HG02798 (cell line): Measurements from ENCODE around the gene RINL.
A peak's percentile ranks its signal among the peaks of the same experiment; 100 is the strongest.

ENCODE experiments used
- ATAC-seq: cut with Tn5 transposase; IDR thresholded peaks from one replicate; pipeline ENCODE4 v1.9.1; 2021; ENCODE audit warnings: mild to moderate bottlenecking; ENCODE audit not compliant: unreplicated experiment, poor library complexity

The RINL gene, protein sequence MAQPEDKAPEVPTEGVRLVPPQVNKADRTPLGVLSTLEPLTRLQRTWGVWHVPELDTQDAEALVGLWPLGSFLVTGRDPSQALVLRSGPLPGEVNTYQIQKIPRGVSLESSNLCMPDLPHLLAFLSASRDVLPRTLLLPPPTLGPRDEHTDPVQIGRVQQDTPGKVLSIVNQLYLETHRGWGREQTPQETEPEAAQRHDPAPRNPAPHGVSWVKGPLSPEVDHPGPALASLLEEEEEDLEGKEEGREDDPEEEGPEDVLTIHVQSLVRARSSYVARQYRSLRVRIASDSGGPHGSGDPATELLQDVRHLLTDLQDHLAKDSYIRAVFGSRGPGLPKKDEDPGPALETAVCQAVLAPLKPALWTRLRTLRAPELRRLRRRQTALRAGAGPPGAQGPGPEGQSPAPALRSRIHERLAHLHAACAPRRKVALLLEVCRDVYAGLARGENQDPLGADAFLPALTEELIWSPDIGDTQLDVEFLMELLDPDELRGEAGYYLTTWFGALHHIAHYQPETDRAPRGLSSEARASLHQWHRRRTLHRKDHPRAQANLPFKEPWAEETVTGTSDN

DNA sequence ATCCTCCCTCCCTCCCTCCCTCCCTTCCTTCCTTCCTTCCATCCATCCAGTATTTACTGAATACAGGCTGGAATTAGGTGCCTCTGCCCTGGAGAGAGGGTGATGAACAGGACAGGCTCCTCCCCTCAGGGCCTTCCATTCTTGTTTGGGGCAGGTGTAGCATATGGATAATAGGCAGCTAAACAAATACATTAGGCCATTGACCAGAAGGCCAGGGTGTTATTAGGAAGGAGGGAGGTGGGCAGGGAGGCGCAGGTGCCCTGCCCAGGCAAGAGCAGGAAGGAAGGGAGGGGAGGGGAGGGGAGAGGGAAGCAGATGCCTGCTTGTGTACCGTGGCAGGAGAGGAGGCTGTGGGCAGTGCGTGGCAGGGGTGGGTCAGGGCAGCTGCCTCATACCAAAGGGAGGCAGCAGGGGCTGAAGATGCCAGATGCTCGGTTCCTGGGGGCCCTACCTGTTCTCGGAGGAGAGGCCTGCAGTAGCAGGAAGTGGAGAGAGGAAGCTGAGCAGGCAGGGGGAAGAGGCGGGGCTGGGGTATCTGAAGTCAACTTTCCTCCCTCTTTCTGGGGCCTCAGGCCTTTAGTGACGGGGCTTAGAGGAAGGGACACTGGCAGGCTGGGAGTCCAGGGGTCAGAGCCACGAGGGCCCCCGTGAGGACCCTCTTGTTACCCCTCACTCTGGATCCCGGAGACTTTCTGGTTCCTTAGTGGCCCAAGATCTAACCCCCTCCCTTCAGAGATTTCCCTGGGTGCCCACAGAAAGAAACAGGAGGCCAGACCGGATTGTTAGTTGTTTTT is at the start of gene RINL:
Gene RINL, minus strand, starts transcription at position 495 of the 794 bp plus-strand sequence. CDS start 1,533 bp downstream, outside the sequence.
- ATAC-seq = peak; percentile 51

DNA sequence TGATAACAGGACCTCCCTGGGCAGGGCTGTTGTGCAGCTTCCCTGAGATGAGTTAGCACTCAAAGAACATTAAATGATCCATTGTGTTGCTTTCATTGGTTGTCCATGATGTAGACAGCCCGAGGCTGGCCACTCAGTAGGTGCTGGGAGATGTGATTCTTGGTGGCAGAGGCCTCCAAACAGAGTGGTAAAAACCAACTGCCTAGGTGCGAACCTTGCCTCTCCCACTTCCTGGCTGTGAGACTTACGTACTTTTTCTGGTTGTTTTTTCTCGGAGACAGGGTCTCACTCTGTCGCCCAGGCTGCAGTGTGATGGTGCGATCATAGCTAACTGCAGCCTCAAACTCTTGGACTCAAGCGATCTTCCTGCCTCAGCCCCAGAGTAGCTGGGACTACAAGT is 46.3 kb upstream of the RINL start:
- ATAC-seq = no peak

DNA sequence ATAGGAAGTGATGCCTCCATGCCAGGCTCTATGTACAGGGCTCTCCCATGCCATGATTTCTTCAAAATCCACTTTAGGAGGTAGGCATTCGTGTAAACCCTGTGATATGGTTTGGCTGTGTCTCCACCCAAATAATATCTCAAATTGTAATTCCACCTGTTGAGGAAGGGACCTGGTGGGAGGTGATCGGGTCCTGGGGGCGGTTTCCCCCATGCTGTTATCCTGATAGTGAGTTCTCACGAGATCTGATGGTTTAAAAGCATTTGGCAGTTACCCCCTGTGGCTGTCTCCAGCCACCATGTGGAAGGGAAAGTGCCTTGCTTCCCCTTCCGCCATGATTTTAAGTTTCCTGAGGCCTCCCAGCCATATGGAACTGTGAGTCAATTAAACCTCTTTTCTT is 44.4 kb upstream of the RINL start:
- no peak for ATAC-seq

DNA sequence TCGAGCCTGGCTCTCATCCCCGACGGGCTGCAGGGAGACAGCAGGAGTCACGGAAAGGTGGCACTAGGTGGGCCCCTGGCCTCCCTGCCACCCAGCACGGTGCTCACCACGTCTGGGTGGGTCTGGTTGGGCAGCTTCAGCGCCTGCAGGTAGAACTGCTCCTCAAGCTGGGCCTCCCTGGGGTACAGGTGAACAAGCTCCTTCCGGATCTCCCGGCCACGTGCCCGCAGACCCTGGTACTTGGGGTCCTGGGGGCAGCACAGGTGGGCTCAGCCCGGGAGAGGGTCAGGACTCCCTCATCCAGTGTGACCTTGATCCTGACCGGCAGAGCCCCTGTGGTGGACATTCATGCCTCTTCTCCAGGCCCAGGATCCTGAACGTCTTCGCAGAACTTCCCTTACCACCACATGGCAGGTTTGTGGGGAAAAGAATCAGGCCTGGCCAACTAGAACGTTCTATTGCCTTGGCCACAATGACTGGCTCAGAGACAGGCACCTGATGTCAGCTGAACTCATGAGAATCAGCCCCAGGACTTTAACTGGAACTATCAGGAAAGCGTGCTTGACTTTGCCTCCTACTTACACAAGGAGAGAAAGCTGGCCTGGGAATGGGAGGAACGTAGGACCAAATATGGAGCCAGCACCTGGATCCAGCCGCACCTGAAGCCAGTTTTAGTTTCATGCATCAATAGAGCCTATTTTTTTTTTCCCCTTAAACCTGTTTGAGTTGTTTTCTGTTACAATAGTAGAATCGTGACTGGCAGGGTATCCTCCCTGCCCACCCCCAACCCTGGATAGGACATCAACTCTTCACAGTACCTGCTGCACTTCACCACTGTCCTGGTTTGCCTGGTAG is 43.6 kb upstream of the RINL start:
- ATAC-seq = no peak

DNA sequence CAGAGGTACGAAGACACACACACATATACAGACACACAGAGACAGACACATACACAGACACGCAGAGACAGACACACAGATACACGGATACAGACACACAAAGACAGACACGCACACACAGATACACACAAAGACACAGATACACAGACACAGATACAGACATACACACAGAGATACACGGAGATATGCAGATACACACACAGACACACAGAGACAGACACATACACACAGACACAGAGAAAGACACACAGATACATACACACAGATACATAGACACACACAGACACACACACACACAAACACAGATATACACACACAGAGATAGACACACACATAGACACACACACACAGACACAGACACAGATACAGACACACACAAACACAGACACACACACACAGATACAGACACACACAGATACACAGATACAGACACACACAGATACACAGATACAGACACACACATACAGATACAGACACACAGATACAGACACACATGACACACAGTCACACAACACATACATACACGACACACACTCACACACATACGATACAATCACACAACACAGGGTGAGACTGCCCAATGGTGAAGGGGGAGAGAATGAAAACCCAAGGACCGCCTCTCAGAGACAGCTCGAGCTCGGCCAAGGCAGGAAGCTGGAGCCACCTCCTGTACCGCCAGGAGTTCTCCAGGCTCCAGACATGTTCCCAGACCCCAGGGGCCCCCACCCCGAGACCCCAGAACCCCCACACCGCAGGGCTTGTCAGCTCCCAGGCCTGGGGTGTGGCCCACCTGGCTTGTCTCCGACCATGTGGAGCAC is 42.7 kb upstream of the RINL start:
- no peak for ATAC-seq

DNA sequence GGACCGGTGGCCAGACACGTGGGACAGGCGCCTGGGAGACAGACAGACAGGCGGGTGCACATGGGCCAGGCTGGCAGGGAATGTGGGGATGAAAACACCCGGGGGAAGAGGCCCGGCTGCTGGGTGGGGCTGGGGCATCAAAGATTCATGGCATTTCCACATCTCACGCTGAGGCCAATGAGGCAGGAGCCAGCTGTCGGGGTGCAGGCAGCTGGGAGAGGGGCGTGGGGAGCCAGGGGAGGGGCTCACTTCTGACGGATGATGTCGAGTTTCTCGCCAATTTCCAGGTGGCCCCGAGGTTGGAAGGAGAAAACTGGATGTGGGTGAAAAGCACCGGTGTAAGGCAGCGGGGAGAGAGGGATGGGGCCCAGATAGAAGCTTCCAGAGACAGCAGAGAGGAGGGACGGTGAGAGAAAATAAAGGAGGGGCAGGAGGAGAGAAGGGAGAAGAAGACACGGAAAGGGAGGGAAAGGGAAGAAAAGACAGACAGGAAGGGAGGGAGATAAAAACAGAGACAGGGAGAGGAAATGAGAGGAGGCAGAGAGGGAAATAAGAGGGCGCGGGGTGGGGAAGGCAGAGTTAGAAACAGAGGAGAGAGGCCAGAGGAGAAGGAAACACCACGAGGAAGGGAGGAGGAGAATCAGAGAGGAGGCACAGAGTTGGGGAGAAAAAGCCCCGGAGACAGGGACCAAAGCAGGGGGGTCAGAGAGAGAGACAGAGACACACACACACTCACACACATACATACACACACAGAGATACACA is 41.9 kb upstream of the RINL start:
- ATAC-seq = no peak

DNA sequence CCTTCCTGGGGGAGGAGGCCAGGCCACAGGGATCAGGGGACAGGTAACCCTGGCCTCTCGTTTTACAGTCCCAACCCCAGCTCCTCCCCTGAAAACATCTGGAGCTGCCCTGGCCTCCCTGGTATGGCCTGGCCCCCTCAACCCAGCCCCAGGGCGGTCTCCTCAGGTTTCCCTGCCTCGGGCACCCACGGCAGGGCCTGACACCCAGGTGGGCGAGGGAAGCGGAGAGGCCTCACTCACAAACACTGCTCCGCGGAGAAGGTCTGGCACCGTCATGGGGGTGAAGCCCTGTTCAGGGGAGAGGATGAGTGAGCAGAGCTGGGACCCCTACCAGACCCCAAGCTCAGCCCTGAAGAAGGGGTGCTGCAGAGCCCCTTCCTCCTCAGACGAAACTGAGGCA is 40.5 kb upstream of the RINL start:
- no peak for ATAC-seq

DNA sequence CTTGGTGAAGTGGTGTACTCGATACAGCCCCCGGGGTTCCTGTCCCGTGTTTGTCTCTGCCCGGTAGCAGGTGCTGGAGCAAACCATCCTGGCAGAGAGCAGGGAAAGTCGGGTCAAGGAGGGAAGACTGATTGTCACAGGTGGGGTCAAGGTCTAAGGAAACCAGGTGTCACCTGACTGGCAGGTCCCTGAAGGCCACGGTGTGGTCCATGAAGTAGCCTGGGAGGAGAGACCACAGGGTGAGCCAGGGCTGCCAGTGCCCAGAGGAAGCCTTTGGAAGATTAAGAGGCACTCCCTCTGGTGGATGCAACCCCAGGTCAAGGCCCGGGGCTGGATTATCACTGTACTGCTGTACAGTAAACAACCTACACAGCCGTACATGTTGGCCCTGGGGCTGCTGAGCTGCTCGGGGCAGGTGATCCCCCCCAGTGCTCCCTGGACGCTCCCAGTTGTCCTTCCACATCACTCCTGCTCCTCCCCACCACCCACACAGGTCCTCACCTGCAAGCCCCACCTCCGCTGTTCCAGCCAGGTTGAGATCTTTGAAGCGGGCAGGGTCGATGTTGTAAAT is 39.9 kb upstream of the RINL start:
- no peak for ATAC-seq

DNA sequence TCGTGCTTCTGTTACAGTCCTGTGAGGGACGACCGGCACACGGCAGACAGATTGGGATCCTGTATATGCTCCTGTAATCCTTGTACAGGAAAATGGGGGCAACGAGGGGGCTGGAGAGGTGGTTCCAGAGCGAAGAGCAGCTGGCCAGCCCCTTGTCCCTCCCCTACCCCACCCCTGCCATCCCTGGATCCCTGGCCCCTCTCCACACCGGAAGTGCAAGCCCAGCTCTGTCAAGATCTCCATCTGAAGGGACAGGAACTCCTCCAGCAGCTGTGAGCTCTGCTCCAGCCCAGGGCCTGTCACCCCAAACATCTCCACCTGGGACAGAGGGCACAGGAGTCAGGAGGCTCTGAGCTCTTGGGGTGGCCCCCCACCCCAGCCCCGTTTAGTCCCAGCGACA is 39.4 kb upstream of the RINL start:
- no peak for ATAC-seq

DNA sequence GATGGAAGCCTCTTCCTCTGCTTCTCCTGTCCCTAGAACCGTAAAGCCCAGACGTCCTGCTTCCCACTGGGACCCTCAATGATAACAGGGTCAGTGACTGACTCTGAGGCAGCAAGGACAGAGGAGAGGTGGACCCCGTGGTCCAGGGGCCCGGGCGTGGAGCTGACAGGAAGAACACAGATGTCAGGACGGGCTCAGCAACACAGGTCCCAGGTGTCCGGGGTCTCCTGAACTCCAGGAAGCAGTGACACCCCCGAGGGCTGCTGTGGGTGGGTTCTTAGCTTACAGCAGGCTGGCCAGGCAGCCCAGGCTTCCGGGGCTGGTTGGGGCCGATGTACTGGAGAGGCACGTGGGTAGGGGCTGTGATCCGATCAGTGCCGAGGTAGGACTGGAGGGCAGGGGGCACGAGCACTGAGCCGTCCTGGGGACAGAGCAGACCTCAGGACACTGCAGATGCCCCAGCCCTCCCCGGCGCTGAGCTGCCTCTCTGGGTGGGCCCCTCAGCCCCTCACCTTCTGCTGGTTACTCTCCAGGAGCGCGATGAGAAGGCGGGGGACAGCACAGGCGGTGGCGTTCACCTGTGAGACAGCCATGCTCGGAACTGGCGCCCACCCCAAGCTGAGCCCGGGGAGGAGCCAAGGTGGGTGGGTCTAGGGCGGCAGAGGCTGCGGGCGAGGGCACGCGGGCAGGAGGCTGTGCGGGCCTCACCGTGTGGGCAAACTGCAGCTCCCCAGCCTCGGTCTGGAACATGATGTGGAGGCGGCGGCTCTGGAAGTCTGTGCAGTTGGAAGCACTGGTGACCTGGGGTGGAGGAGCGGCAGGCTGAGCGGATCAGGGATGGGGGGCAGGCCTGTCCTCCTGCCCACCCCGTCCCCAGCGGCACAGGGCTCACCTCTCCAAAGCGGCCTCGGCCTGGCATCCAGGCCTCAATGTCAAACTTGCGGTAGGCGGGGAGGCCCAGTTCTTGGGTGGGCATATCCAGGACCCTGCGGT is 37.5 kb upstream of the RINL start:
- no peak for ATAC-seq

DNA sequence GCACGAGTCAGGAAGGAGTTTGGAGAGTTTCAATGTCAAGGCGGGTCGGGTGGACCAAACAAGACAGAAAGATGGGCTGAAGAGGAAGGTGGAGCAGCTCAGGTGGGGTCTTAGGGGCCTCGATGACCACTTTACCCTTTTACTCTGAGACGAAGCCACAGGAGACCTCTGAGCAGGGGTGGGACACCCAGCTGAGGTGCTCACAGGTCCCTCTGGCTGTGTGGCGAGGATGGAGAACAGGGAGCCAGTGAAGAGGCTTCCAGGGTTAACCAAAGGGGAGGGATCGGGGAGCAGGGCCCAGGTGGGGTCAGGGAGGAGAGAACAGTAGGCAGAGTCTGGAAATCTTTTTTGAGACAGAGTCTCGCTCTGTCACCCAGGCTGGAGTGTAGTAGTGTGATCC is 35.9 kb upstream of the RINL start:
- no peak for ATAC-seq

DNA sequence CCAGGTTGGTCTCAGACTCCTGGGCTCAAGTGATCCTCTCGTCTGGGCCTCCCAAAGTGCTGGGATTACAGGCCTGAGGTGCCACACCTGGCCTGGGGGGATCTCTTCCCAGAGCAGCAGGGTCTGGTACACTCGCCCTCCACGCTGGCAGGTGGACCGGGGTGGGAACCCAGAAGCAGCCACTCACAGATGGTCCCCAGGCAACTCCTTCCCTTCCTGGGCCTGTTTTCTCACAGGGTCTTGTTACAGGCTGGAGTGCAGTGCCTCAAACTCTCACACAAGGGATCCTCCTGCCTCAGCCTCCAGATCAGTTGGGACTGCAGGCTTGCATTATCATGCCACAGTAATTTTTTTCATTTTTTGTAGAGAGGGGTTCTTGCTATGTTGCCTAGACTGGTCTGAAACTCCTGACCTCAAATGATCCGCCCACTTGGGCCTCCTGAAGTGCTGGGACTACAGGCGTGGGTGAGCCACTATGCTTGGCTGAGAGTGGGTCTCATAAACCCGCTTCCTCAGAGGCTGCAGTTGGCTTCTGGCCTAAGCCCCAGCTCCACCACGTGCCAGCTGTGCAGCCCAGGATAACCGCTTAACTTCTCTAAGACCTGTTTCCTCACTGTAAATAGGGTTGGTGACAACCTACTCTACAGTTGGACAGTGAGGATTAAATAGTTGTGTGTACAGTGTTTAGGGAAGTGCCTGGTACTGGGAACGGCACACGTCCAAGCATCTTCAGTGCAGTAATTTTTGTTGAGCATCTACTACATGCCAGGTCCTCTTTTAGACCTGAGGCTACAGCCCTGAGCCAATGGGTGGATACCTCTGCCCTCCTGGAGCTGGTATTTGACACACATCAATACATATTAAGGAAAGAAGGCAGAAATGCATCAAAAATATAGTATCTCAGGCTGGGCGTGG is 34.8 kb upstream of the RINL start:
- ATAC-seq = no peak

DNA sequence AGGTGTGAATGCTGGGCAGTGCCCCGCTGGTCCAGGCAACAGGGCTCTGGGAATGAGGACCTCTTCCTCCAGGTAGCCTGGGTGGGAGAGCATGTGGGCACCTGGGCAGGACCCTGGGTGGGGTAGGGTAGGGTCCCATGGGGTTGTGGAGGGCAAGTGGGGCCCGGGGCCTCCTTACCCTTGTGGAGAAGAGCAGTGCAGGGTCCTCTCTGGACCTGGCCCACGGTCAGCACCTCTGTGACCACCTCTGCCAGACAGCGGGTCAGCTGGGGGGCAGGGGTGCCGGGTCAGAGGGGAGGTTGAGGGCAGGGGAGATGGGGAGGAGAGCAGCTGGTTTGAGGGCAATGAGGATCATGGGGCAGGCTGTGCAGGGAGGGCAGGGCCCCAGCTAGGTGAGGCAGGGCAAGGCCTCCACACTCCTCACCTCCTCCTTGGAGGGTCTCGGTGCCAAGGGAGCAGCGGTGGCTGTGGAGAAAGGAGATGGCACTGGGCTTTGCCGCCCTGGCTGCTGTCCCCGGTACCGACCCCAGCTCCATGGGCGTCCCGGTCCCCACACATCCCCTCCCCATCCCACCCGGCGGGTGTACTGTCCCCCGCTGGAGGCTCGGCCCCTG is 33.4 kb upstream of the RINL start:
- ATAC-seq = no peak

DNA sequence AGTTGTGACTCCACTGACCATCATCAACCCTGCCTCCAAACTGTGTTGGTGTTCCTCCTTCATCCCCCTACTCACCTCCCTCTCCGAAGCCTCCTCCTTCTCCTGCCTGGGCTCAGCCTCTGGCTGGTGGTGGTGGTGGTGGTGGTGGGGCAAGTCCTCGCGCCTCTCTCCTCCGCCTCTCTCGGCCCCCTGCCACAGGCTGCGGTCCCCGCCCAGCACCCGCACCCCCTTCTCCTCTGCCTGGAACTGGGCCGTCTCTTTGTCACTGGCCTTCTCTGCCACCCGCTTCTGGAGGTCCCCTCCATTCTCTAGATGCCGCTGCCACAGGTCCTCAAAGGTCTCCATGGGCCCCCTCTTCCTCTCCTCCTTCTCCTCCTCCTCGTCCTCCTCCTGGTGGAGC is 32.4 kb upstream of the RINL start:
- no peak for ATAC-seq

DNA sequence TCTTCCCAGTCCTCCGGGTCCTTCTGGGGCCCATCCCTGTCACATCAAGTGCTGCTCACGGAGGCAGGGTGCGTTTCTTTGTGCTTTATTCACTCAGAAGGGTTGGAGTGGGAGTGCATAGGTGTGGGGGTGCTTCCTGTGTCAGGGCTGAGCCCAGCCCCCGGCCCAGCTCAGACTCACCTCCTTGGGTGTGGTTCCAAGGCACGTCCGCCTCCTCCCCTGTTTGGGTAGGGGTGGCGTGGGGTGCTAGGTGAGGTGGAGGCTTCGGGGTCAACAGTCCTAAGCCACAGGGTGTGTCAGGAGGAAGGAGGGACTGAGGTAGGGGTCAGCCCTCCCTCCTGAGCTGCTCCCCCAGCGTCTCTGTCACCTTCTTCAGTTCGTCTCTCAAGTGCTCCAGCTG is 30.8 kb upstream of the RINL start:
- no peak for ATAC-seq

DNA sequence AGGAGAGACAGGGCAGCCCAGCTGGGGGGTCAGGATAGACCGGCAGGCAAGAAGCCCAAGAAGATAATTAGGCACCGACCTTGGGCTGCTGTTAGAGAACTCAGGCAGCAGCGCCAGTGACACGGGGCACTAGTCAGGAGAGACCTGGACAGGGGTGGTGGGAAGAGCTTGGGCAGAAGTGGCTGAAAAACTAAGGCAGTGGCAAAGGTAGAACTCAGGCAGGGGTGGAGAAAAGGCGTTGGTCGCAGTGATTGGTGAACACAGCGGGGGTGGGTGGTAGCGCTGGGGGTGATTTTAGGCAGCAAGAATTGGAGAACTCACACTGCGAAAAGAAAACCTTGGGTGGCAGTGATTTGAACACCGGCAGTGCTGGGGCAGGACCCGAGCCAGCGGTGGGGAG is 29.6 kb upstream of the RINL start:
- ATAC-seq = no peak
